Mammary epithelial cell (primary cell): ENCODE data around the gene CALB2.

Experiments
- EZH2 ChIP-seq: IDR thresholded peaks from 2 replicates; pipeline ENCODE4 v1.6.1; 2012; ENCODE audit warnings: low read length, inconsistent platforms, borderline replicate concordance
- TF ChIP-seq, protein P1 (sequence below), 2 donors: IDR thresholded peaks in 1 of 2; conservative IDR thresholded peaks in 1 of 2; 2 replicates each; pipeline ENCODE4 v1.5.1; 2011 to 2012; ENCODE audit warnings: inconsistent platforms in 2 of 2, low read length in 2 of 2, mild to moderate bottlenecking in 2 of 2, control low read depth in 1 of 2, low read depth in 1 of 2; ENCODE audit not compliant: insufficient read depth in 1 of 2; ENCODE audit errors: extremely low read depth in 1 of 2

- TF ChIP-seq, protein P1, sequence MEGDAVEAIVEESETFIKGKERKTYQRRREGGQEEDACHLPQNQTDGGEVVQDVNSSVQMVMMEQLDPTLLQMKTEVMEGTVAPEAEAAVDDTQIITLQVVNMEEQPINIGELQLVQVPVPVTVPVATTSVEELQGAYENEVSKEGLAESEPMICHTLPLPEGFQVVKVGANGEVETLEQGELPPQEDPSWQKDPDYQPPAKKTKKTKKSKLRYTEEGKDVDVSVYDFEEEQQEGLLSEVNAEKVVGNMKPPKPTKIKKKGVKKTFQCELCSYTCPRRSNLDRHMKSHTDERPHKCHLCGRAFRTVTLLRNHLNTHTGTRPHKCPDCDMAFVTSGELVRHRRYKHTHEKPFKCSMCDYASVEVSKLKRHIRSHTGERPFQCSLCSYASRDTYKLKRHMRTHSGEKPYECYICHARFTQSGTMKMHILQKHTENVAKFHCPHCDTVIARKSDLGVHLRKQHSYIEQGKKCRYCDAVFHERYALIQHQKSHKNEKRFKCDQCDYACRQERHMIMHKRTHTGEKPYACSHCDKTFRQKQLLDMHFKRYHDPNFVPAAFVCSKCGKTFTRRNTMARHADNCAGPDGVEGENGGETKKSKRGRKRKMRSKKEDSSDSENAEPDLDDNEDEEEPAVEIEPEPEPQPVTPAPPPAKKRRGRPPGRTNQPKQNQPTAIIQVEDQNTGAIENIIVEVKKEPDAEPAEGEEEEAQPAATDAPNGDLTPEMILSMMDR (conservative IDR thresholded peaks at IDR 0.05 in 1 of 2, IDR thresholded peaks at IDR 0.05 in 1 of 2; ENCODE audit: extremely low read depth in 1 of 2, insufficient read depth in 1 of 2, low read depth in 1 of 2, low read length in 2 of 2) = no peak
- TF ChIP-seq EZH2 = no peak
Measured at GRCh38 chr16:71409011-71409775, 50.7 kb downstream of the CALB2 start.
